B cell (primary cell): ENCODE data around the gene KIF17. TPM values are rescaled to one million over a fixed set of nuclear protein-coding genes. Genes with fewer than 3 reads are reported as not detected.

ENCODE experiments used
- ATAC-seq: fragments of 200-7000 bp; cut with Tn5 transposase; one replicate; pipeline ENCODE4 v1.10.0; 2021; ENCODE audit warnings: low read depth, mild to moderate bottlenecking, moderate number of reproducible peaks, moderate library complexity
- CTCF ChIA-PET: fragments of 350-600 bp; sonication (Branson Sonifier 250); formaldehyde crosslinking; loops from one replicate; lab custom pipeline; 2021; ENCODE audit warnings: antibody characterized with exemption, inconsistent platforms; lab: Charles Lee
- POLR2A ChIA-PET: fragments of 350-600 bp; sonication (Branson Sonifier 250); formaldehyde crosslinking; loops from one replicate; lab custom pipeline; 2021; ENCODE audit warnings: antibody characterized with exemption; lab: Charles Lee
- DNase-seq: peaks from one replicate; pipeline ENCODE4 v3.0.0; 2013
- H2AFZ ChIP-seq: 2 replicates; pipeline ENCODE4 v1.6.1; 2012; ENCODE audit warnings: mild to moderate bottlenecking, low read depth, low read length; ENCODE audit not compliant: insufficient read depth, poor library complexity, severe bottlenecking
- H3K27ac ChIP-seq, 2 donors: 1 replicate in 1 of 2; 2 replicates in 1 of 2; pipeline ENCODE4 v1.5.1; 2012 to 2013; ENCODE audit warnings: low read length in 2 of 2, mild to moderate bottlenecking in 2 of 2, moderate library complexity in 1 of 2
- H3K27me3 ChIP-seq, 4 experiments: fragments of 200-600 bp in 1 of 4; sonication (generic) in 1 of 4; replicated peaks in 1 of 4; 1 replicate in 2 of 4; 2 replicates in 2 of 4; pipeline versions ENCODE4 v1.6.1 to v1.7.0; 2013 to 2016; ENCODE audit warnings: low read length in 3 of 4, mild to moderate bottlenecking in 2 of 4, mixed read lengths in 1 of 4, moderate library complexity in 1 of 4; ENCODE audit not compliant: insufficient read depth in 4 of 4, control insufficient read depth in 3 of 4; ENCODE audit errors: control extremely low read depth in 1 of 4
- H3K36me3 ChIP-seq, 2 experiments: replicated peaks in 1 of 2; 1 replicate in 1 of 2; 2 replicates in 1 of 2; pipeline versions ENCODE4 v1.6.1 to v1.7.1; 2013; ENCODE audit warnings: low read length in 1 of 2; ENCODE audit not compliant: insufficient read depth in 2 of 2, control insufficient read depth in 1 of 2; ENCODE audit errors: control extremely low read depth in 1 of 2, extremely low read depth in 1 of 2
- H3K4me1 ChIP-seq, 2 donors: fragments of 200-600 bp in 1 of 2; sonication (generic) in 1 of 2; 1 replicate in 1 of 2; 2 replicates in 1 of 2; pipeline versions ENCODE4 v1.5.1 to v1.6.1; 2013 to 2017; ENCODE audit warnings: low read length in 2 of 2; ENCODE audit not compliant: control insufficient read depth in 2 of 2, insufficient read depth in 2 of 2
- H3K4me2 ChIP-seq: replicated peaks from 2 replicates; pipeline ENCODE3; 2012; ENCODE audit warnings: mild to moderate bottlenecking, low read depth, low read length; ENCODE audit not compliant: poor library complexity, severe bottlenecking
- H3K4me3 ChIP-seq, 5 experiments: fragments of 200-600 bp in 1 of 5; sonication (generic) in 1 of 5; 1 replicate in 3 of 5; 2 replicates in 2 of 5; pipeline versions ENCODE4 v1.5.1 to v1.7.0; 2011 to 2016; ENCODE audit warnings: low read length in 4 of 5, mild to moderate bottlenecking in 4 of 5, low read depth in 2 of 5, control low read depth in 1 of 5, moderate library complexity in 1 of 5; ENCODE audit not compliant: insufficient read depth in 1 of 5; ENCODE audit errors: control extremely low read depth in 1 of 5, extremely low read depth in 1 of 5
- H3K79me2 ChIP-seq: fragments of 200-600 bp; sonication (generic); one replicate; pipeline ENCODE4 v1.6.0; 2016; ENCODE audit warnings: low read length; ENCODE audit not compliant: control insufficient read depth, insufficient read depth
- H3K9ac ChIP-seq: fragments of 200-600 bp; sonication (generic); 2 replicates; pipeline ENCODE4 v1.6.1; 2017; ENCODE audit warnings: mild to moderate bottlenecking, low read length, moderate library complexity
- H3K9me3 ChIP-seq, 3 donors: one replicate each; pipeline versions ENCODE4 v1.6.1 to v1.7.1; 2013; ENCODE audit warnings: low read length in 2 of 3; ENCODE audit not compliant: control insufficient read depth in 2 of 3, insufficient read depth in 1 of 3; ENCODE audit errors: control extremely low read depth in 1 of 3
- H4K20me1 ChIP-seq: 2 replicates; pipeline ENCODE4 v1.6.0; 2012; ENCODE audit warnings: mild to moderate bottlenecking, low read length; ENCODE audit not compliant: insufficient read depth, control insufficient read depth, poor library complexity, severe bottlenecking
- H3K27ac Mint-ChIP-seq: one replicate; pipeline ENCODE4 v1.8.0; 2021; ENCODE audit warnings: mixed read lengths
- H3K27me3 Mint-ChIP-seq: one replicate; pipeline ENCODE4 v1.8.0; 2021; ENCODE audit warnings: mixed read lengths
- H3K4me1 Mint-ChIP-seq: one replicate; pipeline ENCODE4 v1.8.0; 2021; ENCODE audit warnings: mixed read lengths
- H3K4me3 Mint-ChIP-seq: one replicate; pipeline ENCODE4 v1.8.0; 2021; ENCODE audit warnings: mixed read lengths
- H3K9me3 Mint-ChIP-seq: one replicate; pipeline ENCODE4 v1.8.0; 2022; ENCODE audit warnings: mixed read lengths; ENCODE audit not compliant: insufficient read depth
- EZH2 ChIP-seq: IDR thresholded peaks from 2 replicates; pipeline ENCODE4 v1.6.1; 2012; ENCODE audit warnings: borderline replicate concordance, low read depth, mild to moderate bottlenecking, moderate library complexity, low read length; ENCODE audit not compliant: insufficient read depth, poor library complexity, severe bottlenecking
- WGBS: methylation state at CpG from one replicate; pipeline ENCODE4 v1.1.5; 2013; ENCODE audit warnings: missing lambda C conversion rate; ENCODE audit not compliant: insufficient coverage; 5-methylcytosine and 5-hydroxymethylcytosine counted together
- intact Hi-C: fragments of 100-400 bp; cut with micrococcal nuclease; formaldehyde crosslinking; loops from one replicate; pipeline ENCODE4 v1.10.0; 2022
- polyA plus RNA-seq: library from polyadenylated mRNA; depleted of rRNA; stranded (reverse); fragments of >200 nt; gene quantifications from 2 replicates; pipeline ENCODE4 v1.2.3, GENCODE V29; 2012
- total RNA-seq, 2 donors: library from RNA; stranded (reverse); fragments of 120-200 nt in 1 of 2; gene quantifications; 1 replicate in 1 of 2; 2 replicates in 1 of 2; pipeline versions ENCODE4 v1.2.3 to v1.2.4, GENCODE V29; 2013 to 2022
- TF ChIP-seq, protein P1 (sequence below): fragments of 200-600 bp; IDR thresholded peaks from one replicate; pipeline ENCODE4 v1.8.0; 2022; ENCODE audit warnings: antibody characterized with exemption, mild to moderate bottlenecking

The KIF17 gene
- total and polyA plus RNA-seq, 2 donors (not counting 1 experiment from before 2014, with no cell fraction given): not detected

DNA sequence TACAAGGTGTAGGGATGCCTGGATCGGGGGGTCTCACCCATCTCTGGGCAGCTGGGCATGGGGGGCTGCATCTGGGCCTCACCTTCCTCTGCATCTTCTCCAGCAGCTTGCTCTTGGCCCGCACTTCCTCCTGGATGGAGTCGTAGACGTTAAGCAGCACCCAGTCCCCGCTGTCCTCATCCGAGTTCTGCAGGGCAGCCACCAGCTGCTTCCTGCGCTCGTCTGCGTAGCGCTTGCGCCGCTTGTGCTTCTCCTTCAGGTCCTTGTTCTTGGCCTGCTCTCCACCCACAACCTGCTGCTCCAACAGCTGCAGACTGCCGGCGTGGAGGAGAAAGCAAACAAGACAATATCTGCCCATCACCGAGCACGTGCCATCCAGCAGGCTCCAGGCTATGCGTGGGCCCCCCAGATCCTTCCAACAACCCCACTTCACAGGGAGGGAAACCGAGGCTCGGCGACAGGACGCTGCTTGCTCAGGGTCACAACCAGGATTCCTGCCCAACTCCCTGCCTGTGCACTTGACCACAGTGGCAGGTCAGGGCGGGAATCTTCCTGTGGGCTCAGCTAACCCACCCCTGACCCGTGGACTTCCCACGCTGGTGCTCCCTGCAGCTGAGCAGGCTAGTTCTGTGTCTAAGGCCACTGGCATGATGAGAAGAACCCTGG, 35.1 kb downstream of the KIF17 start:
- Histone ChIP-seq H2AFZ (peak overlapping the region; percentile 44), H3K4me1 (peaks cover 18 to 28% of the 10 kb centered on the region in 2 donors), H4K20me1 (no peaks in the 10 kb centered on the region), H3K27ac (no peak overlapping the region), H3K4me3 (no peak overlapping the region), H3K9ac (no peak overlapping the region), H3K36me3 (no peaks in the 10 kb centered on the region), H3K4me2 (peak overlapping the region; percentile 14), H3K27me3 (peaks cover 0 to 11% (median 0%) of the 10 kb centered on the region in 4 experiments), H3K9me3 (peaks cover 0 to 6% (median 2%) of the 10 kb centered on the region in 3 donors), H3K79me2 (no peaks in the 10 kb centered on the region)
- POLR2A ChIA-PET: no interaction called here
- no peak for TF ChIP-seq EZH2
- TF ChIP-seq, protein P1, sequence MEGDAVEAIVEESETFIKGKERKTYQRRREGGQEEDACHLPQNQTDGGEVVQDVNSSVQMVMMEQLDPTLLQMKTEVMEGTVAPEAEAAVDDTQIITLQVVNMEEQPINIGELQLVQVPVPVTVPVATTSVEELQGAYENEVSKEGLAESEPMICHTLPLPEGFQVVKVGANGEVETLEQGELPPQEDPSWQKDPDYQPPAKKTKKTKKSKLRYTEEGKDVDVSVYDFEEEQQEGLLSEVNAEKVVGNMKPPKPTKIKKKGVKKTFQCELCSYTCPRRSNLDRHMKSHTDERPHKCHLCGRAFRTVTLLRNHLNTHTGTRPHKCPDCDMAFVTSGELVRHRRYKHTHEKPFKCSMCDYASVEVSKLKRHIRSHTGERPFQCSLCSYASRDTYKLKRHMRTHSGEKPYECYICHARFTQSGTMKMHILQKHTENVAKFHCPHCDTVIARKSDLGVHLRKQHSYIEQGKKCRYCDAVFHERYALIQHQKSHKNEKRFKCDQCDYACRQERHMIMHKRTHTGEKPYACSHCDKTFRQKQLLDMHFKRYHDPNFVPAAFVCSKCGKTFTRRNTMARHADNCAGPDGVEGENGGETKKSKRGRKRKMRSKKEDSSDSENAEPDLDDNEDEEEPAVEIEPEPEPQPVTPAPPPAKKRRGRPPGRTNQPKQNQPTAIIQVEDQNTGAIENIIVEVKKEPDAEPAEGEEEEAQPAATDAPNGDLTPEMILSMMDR: no peak
- H3K27me3 Mint-ChIP-seq: peaks cover 16% of the 10 kb centered on the region
- DNase-seq (no peak), ATAC-seq (no peak)
- WGBS: 22% methylated on average over 24 of the region's 24 CpGs
- intact Hi-C loops: no loop called here
- H3K27ac Mint-ChIP-seq: no peak overlapping the region
- H3K4me3 Mint-ChIP-seq: no peak overlapping the region
- CTCF ChIA-PET: no interaction called here
- H3K9me3 Mint-ChIP-seq: peaks cover 3% of the 10 kb centered on the region
- peaks cover 11% of the 10 kb centered on the region for H3K4me1 Mint-ChIP-seq

DNA sequence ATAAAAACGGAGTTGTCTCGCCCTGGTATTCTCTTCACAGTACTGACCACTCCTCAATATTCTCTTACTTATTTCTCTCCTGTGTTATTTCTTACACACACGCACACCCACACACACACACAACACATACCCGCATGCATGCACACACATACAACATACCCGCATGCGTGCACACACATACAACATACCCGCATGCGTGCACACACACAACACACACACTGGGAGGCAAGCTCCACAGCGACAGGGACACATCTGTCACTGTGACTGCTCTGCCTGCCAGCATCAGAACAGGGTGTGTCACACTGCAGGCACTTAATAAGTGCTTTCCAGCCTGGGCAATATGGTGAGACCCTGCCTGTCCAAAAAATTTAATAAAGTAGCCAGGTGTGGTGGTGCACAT, 35.8 kb downstream of the KIF17 start:
- Histone ChIP-seq H3K27me3 (peaks cover 0 to 9% (median 0%) of the 10 kb centered on the region in 4 experiments), H3K9me3 (peaks cover 0 to 11% (median 3%) of the 10 kb centered on the region in 3 donors), H4K20me1 (no peaks in the 10 kb centered on the region), H3K4me1 (peaks cover 18 to 28% of the 10 kb centered on the region in 2 donors), H3K36me3 (no peaks in the 10 kb centered on the region), H3K9ac (no peak overlapping the region), H2AFZ (no peak overlapping the region), H3K4me3 (no peak overlapping the region), H3K4me2 (no peak overlapping the region), H3K79me2 (no peaks in the 10 kb centered on the region), H3K27ac (no peak overlapping the region)
- H3K4me1 Mint-ChIP-seq: peaks cover 11% of the 10 kb centered on the region
- TF ChIP-seq, protein P1: no peak
- no peak for TF ChIP-seq EZH2
- H3K27me3 Mint-ChIP-seq: peaks cover 16% of the 10 kb centered on the region
- ATAC-seq: no peak
- H3K27ac Mint-ChIP-seq: peak overlapping the region; percentile 69
- DNase-seq: no peak
- ChIA-PET POLR2A (no interaction called here), CTCF (no interaction called here)
- peaks cover 6% of the 10 kb centered on the region for H3K9me3 Mint-ChIP-seq
- H3K4me3 Mint-ChIP-seq: no peak overlapping the region
- intact Hi-C loops: no loop called here
- WGBS: 94% methylated on average over 9 of the region's 9 CpGs
